ENCODE results near the gene SDF2.

Gene SDF2

DNA sequence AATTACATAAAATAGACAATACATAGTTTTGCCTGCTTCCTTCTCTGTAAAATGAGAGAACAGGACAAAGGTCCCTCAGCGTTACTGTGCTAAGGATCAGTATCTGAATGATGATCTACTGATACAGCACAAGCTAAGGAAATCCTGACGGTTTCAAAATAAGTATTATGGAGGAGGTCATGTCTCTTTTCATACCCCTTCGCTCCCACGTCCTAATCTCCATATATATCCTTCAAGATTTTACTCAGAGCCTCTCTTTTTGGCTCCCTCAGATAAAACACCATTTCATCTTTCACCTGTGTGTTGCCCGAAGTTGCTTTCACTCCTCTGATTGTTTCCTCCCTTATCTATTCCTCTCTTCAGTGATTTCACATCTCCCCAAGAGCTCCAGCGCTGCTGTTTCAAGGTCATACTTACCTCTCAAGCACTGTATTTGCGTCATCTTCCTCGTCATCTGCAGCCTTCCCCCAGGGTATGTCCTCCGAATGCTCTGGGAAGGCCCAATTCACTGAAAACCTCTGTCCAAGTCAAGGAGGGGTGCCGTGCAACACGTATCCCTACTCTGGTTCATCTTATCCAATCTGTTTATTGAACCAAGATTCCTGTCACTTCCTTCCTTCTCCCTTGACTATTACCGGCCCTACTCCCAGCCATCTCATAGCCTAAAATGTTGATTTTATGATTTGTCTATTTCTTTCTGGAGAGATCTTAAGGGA lies 15.5 kb downstream of the SDF2 start:
- Histone ChIP-seq H3K36me3 (ENCODE audit: insufficient read depth, low read length) (peaks cover 21% of the 10 kb centered on the region; the same call in 1 of the 2 replicates), H3K4me2 (ENCODE audit: low read depth, low read length, poor library complexity, severe bottlenecking) (peak overlapping the region; percentile 66), H3K9me2 (replicated peaks; ENCODE audit: low read depth, low read length) (no peaks in the 10 kb centered on the region), H3K9ac (ENCODE audit: low read depth, low read length, poor library complexity, severe bottlenecking) (peak overlapping the region; percentile 70), H3K79me2 (ENCODE audit: insufficient read depth, low read length) (peaks cover 40% of the 10 kb centered on the region), H3F3A (ENCODE audit: low read depth) (no peaks in the 10 kb centered on the region), H2AFZ (ENCODE audit: low read length) (peak overlapping the region; percentile 81), H3K27me3 (ENCODE audit: insufficient read depth, low read length, poor library complexity, severe bottlenecking) (no peaks in the 10 kb centered on the region), H3K9me3 (ENCODE audit: insufficient read depth, low read depth, low read length) (no peaks in the 10 kb centered on the region), H3K4me1 (ENCODE audit: insufficient read depth, low read length, poor library complexity, severe bottlenecking) (peaks cover 30% of the 10 kb centered on the region), H3K4me3 (ENCODE audit: low read length, poor library complexity, severe bottlenecking) (peak overlapping the region; percentile 96), H4K20me1 (ENCODE audit: insufficient read depth, low read length, poor library complexity, severe bottlenecking) (peaks cover 22% of the 10 kb centered on the region)
- no peak for TF ChIP-seq EZH2phosphoT487 (IDR thresholded peaks at IDR 0.05; ENCODE audit: borderline replicate concordance)
- TF ChIP-seq, protein P1, sequence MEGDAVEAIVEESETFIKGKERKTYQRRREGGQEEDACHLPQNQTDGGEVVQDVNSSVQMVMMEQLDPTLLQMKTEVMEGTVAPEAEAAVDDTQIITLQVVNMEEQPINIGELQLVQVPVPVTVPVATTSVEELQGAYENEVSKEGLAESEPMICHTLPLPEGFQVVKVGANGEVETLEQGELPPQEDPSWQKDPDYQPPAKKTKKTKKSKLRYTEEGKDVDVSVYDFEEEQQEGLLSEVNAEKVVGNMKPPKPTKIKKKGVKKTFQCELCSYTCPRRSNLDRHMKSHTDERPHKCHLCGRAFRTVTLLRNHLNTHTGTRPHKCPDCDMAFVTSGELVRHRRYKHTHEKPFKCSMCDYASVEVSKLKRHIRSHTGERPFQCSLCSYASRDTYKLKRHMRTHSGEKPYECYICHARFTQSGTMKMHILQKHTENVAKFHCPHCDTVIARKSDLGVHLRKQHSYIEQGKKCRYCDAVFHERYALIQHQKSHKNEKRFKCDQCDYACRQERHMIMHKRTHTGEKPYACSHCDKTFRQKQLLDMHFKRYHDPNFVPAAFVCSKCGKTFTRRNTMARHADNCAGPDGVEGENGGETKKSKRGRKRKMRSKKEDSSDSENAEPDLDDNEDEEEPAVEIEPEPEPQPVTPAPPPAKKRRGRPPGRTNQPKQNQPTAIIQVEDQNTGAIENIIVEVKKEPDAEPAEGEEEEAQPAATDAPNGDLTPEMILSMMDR (conservative IDR thresholded peaks at IDR 0.05; ENCODE audit: low read length), result no peak

DNA sequence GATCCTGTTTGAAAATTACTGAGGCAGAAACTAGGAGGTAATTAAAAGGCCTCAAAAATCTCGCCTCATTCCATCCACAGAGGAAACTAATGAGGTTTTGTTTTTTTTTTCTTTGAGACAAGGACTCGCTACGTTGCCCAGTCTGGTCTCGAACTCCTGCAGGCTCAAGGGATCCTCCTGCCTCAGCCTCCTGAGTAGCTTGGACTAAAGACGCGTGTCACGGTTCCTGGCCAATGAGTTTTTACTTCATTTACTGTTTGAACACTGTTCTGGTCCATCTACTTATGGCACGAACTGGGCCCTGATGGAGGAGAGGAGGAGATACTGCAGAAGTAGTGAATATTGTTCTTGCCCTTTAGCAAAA lies 16.1 kb downstream of the SDF2 start:
- H2AFZ ChIP-seq (ENCODE audit: low read length), result peak overlapping the region; percentile 44; the same call in 1 of the 2 replicates
- no peak for TF ChIP-seq EZH2phosphoT487 (IDR thresholded peaks at IDR 0.05; ENCODE audit: borderline replicate concordance)
- TF ChIP-seq, protein P1 (conservative IDR thresholded peaks at IDR 0.05; ENCODE audit: low read length), result no peak
- H3K4me2 ChIP-seq (ENCODE audit: low read depth, low read length, poor library complexity, severe bottlenecking), result peak overlapping the region; percentile 66
- H3K4me3 ChIP-seq (ENCODE audit: low read length, poor library complexity, severe bottlenecking), result peak overlapping the region; percentile 96
- H3K4me1 ChIP-seq (ENCODE audit: insufficient read depth, low read length, poor library complexity, severe bottlenecking), result peaks cover 30% of the 10 kb centered on the region
- no peaks in the 10 kb centered on the region for H3K27me3 ChIP-seq (ENCODE audit: insufficient read depth, low read length, poor library complexity, severe bottlenecking)
- H3K9me2 ChIP-seq (replicated peaks; ENCODE audit: low read depth, low read length), result no peaks in the 10 kb centered on the region
- peak overlapping the region; percentile 70 for H3K9ac ChIP-seq (ENCODE audit: low read depth, low read length, poor library complexity, severe bottlenecking)
- H3K9me3 ChIP-seq (ENCODE audit: insufficient read depth, low read depth, low read length), result no peaks in the 10 kb centered on the region
- H4K20me1 ChIP-seq (ENCODE audit: insufficient read depth, low read length, poor library complexity, severe bottlenecking), result peaks cover 26% of the 10 kb centered on the region
- H3K79me2 ChIP-seq (ENCODE audit: insufficient read depth, low read length), result peaks cover 46% of the 10 kb centered on the region
- peaks cover 27% of the 10 kb centered on the region; the same call in 1 of the 2 replicates for H3K36me3 ChIP-seq (ENCODE audit: insufficient read depth, low read length)
- no peaks in the 10 kb centered on the region for H3F3A ChIP-seq (ENCODE audit: low read depth)

GRCh38 chr17:28644787-28645575 lies 16.7 kb downstream of the SDF2 start, which contains the start of gene BLTP2:
Gene BLTP2, minus strand, starts transcription at chr17:28645158. Its CDS starts 102 bp downstream, at chr17:28645056.
- Histone ChIP-seq H3K9me3 (ENCODE audit: insufficient read depth, low read depth, low read length) (no peaks in the 10 kb centered on the region), H3K9ac (ENCODE audit: low read depth, low read length, poor library complexity, severe bottlenecking) (peak within 1 kb of the TSS; percentile 84), H3K79me2 (ENCODE audit: insufficient read depth, low read length) (peaks cover 49% of the 10 kb centered on the region), H3F3A (ENCODE audit: low read depth) (no peaks in the 10 kb centered on the region), H3K27me3 (ENCODE audit: insufficient read depth, low read length, poor library complexity, severe bottlenecking) (no peaks in the 10 kb centered on the region), H2AFZ (ENCODE audit: low read length) (peak within 1 kb of the TSS; percentile 73), H3K36me3 (ENCODE audit: insufficient read depth, low read length) (peaks cover 30% of the 10 kb centered on the region; the same call in 1 of the 2 replicates), H4K20me1 (ENCODE audit: insufficient read depth, low read length, poor library complexity, severe bottlenecking) (peaks cover 28% of the 10 kb centered on the region), H3K9me2 (replicated peaks; ENCODE audit: low read depth, low read length) (no peaks in the 10 kb centered on the region), H3K4me3 (ENCODE audit: low read length, poor library complexity, severe bottlenecking) (peak within 1 kb of the TSS; percentile 96), H3K4me1 (ENCODE audit: insufficient read depth, low read length, poor library complexity, severe bottlenecking) (peaks cover 30% of the 10 kb centered on the region), H3K4me2 (ENCODE audit: low read depth, low read length, poor library complexity, severe bottlenecking) (peak within 1 kb of the TSS; percentile 91)
- TF ChIP-seq EZH2phosphoT487 (IDR thresholded peaks at IDR 0.05; ENCODE audit: borderline replicate concordance), result no peak
- TF ChIP-seq, protein P1 (conservative IDR thresholded peaks at IDR 0.05; ENCODE audit: low read length), result no peak

All from Loucy (cell line).